Motor neuron (in vitro differentiated cells): Measurements from ENCODE around the gene GP1BB. TPM values are rescaled to one million over a fixed set of nuclear protein-coding genes. Genes with fewer than 3 reads are reported as not detected.

ENCODE experiments used
- ATAC-seq, 8 experiments: fragments of 200-7000 bp; cut with Tn5 transposase; replicated peaks in 6 of 8; 2 replicates each; pipeline ENCODE4 v1.8.0; 2021; ENCODE audit warnings: mild to moderate bottlenecking in 8 of 8, moderate library complexity in 8 of 8
- H3K27ac ChIP-seq, 2 donors: fragments of 250-450 bp; sonication (Bioruptor Pico); 2 replicates each; pipeline ENCODE4 v1.9.0; 2021; ENCODE audit warnings: antibody characterized with exemption in 2 of 2, mild to moderate bottlenecking in 2 of 2, moderate library complexity in 1 of 2
- H3K4me1 ChIP-seq, 2 donors: fragments of 250-450 bp; sonication (Bioruptor Pico); replicated peaks in 1 of 2; 2 replicates each; pipeline ENCODE4 v1.6.1; 2021; ENCODE audit warnings: antibody characterized with exemption in 2 of 2, mild to moderate bottlenecking in 2 of 2, moderate library complexity in 1 of 2
- H3K4me3 ChIP-seq, 5 donors: fragments of 250-450 bp; sonication (Bioruptor Pico); 2 replicates each; pipeline ENCODE4 v1.9.0; 2021; ENCODE audit warnings: antibody characterized with exemption in 5 of 5, mild to moderate bottlenecking in 5 of 5, moderate library complexity in 4 of 5
- WGBS, 10 experiments: fragments of 450-650 bp; shearing (Covaris generic); methylation state at CpG; one replicate each; pipeline ENCODE4 v1.0.0; 2022; 5-methylcytosine and 5-hydroxymethylcytosine counted together
- in situ Hi-C, 9 experiments: fragments of 400-800 bp; cut with MboI; loops; one replicate each; pipeline ENCODE4 v1.15.0; 2021; ENCODE audit warnings: low sequenced_read_pairs in 9 of 9, low pct_unique_long_range_greater_than_20kb in 2 of 9; ENCODE audit not compliant: unreplicated experiment in 9 of 9
- total RNA-seq, 8 experiments: library from RNA; unstranded; fragments of 300-600 nt; gene quantifications; 2 replicates each; pipeline versions ENCODE4 v1.2.3 to v1.2.4, GENCODE V29; 2022

The GP1BB gene
- total RNA-seq, 8 experiments from 2014 or later: 2.0 to 7.4 (median 3.5) TPM; not detected in 1

- ATAC-seq: no peak
- Histone ChIP-seq H3K4me1 (peaks cover 53 to 65% of the 10 kb centered on the region in 2 donors), H3K27ac (no peak overlapping the region), H3K4me3 (no peak overlapping the region)
- in situ Hi-C loops: no loop called here
- WGBS, 10 experiments: 50 to 100% methylated on average over 1 to 3 of the region's 5 CpGs; no CpG with 5 or more reads in 8 of the 10 experiments
These were observed 11.6 kb downstream of the GP1BB start for GRCh38 chr22:19734837-19735382.

- Histone ChIP-seq H3K4me3 (no peak overlapping the region), H3K4me1 (peaks cover 53 to 59% of the 10 kb centered on the region in 2 donors), H3K27ac (peak overlapping the region in 1 of 2 donors; percentile 24)
- peak in 5 of 8 experiments; percentile 11 to 30 (median 16) for ATAC-seq
- 40% methylated on average over 1 of the region's 21 CpGs; no CpG with 5 or more reads in 9 of the 10 experiments for WGBS, 10 experiments
- in situ Hi-C loops: no loop called here
These were observed 12.5 kb downstream of the GP1BB start for GRCh38 chr22:19735665-19736510.

- peak in 1 of 8 experiments; percentile 3 for ATAC-seq
- Histone ChIP-seq H3K4me3 (no peak overlapping the region), H3K27ac (peak overlapping the region in 1 of 2 donors; percentile 73), H3K4me1 (peaks cover 37 to 38% of the 10 kb centered on the region in 2 donors)
- in situ Hi-C loops: no loop called here
- WGBS, 10 experiments: 0 to 90% methylated on average over 1 to 2 of the region's 17 CpGs; no CpG with 5 or more reads in 8 of the 10 experiments
These were observed 14.7 kb downstream of the GP1BB start for GRCh38 chr22:19737846-19738663.

DNA sequence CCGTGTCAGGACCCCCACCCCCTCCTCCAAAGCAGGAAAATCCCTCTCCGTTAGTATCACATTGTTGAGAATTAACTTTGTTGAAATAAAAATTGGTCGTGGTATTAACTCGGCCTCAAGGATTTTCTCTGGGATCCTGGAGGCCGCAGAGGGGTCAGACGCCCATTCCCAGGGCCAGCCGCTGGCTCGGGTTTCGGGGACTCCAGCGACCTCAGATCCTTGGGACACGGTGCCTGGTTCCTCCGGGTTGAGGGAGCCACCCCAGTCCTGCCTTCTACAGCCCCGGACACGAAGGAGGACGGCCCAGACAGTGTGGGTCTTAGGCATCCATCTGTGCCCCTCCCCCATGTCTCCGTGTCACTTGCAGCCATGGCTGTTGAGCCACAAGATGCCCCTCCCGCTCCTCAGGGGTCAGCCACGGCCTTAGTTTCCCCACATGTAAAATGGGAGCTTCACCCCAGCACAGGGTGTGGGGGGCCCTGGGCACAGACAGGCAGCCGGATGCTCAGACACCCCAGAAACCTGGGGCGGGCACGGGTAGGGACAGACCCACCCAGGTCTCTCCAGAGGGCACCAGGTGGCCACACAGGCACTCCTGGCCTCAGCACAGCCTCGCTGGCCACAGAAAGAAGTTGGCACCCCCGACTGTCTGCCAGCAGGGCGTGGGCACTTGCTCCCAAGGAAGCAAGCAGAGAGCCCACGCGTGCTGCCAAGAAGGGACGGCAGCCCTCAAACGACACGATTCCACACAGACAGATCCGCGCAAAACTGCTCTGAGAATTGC lies 15.5 kb downstream of the GP1BB start:
- Histone ChIP-seq H3K27ac (peak overlapping the region in 1 of 2 donors; percentile 32), H3K4me3 (no peak overlapping the region), H3K4me1 (peaks cover 37 to 38% of the 10 kb centered on the region in 2 donors)
- ATAC-seq: no peak
- in situ Hi-C loops: no loop called here
- WGBS, 10 experiments: 20 to 80% (median 52%) methylated on average over 1 to 9 of the region's 31 CpGs; no CpG with 5 or more reads in 6 of the 10 experiments

GRCh38 chr22:19739448-19739895 lies 16.1 kb downstream of the GP1BB start:
- H3K27ac ChIP-seq: no peak overlapping the region
- WGBS, 10 experiments: 80% methylated on average over 1 of the region's 16 CpGs; no CpG with 5 or more reads in 9 of the 10 experiments
- peaks cover 37 to 38% of the 10 kb centered on the region in 2 donors for H3K4me1 ChIP-seq
- H3K4me3 ChIP-seq: no peak overlapping the region
- in situ Hi-C loops: no loop called here
- peak in 1 of 8 experiments; percentile 24 for ATAC-seq

DNA sequence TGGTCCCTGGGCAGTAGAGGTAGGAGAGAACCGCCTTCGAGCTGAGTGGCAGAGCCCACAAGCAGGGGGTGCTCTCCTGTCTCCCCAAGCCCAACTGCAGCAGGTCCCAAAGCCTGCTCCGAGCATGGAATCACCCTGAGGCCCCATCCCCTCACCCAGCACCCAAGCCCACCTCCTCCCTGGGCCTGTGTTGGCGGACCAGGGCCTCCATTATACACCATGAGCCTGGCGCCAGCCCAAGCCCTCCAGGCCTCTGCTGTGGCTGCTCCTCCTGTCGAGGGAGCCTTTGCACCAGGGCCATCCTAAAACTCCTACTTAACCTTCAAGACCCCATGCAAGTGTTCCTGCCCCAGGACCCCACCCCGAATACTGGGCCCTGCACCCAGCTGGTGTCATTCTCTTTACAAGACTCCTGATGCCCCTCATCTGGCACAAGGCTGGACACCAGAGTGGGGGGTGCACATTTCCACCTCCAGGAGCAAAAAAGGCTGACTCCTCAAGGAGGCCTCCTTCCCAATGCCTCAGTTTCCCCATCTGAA lies 16.6 kb downstream of the GP1BB start:
- Histone ChIP-seq H3K4me1 (peaks cover 36 to 38% of the 10 kb centered on the region in 2 donors), H3K27ac (no peak overlapping the region), H3K4me3 (no peak overlapping the region)
- ATAC-seq: no peak
- in situ Hi-C loops: no loop called here
- WGBS, 10 experiments: 57 to 88% (median 60%) methylated on average over 1 to 4 of the region's 7 CpGs; no CpG with 5 or more reads in 7 of the 10 experiments

DNA sequence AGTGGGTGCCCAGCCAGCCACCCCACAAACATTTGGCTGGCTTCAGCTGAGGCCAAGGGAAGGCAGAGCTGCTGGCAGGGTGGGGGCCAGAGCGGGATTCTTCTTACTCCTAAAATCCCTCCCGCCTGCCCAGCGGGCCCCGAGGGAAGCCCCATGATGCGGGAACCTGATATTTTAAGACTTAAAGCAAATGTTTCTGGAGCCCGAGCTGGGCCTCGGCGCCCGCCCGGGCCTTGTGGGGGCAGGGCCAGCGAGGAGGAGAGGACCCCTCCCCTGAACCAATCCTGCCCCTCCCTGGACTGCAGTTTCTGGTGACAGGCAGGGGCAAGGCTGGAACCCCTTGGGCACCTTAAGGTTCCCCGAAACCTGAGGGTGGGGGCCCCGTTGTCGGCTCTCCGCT lies 17.2 kb downstream of the GP1BB start:
- no peak for ATAC-seq
- 85 to 100% (median 100%) methylated on average over 1 to 4 of the region's 15 CpGs; no CpG with 5 or more reads in 7 of the 10 experiments for WGBS, 10 experiments
- no peak overlapping the region for H3K4me3 ChIP-seq
- peaks cover 34 to 37% of the 10 kb centered on the region in 2 donors for H3K4me1 ChIP-seq
- in situ Hi-C loops: no loop called here
- H3K27ac ChIP-seq: no peak overlapping the region

DNA sequence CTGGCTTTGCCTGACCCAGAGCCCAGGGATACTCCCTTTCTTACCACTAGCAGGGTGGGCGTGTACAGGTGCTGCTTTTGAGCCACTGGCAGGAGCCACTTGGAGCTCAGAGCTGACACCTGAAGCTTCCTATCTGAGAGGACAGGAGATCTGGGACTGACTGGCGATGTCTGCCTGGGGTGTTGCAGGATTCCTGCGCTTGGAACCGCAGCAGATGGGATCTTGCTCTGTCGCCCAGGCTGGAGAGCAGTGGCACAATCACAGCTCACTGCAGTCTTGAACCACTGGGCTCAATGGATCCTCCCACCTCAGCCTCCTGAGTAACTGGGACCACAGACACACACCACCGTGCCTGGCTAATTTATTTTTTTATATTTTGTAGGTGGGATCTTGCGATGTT lies 17.7 kb downstream of the GP1BB start:
- WGBS, 10 experiments: 81 to 100% (median 100%) methylated on average over 1 to 4 of the region's 7 CpGs; no CpG with 5 or more reads in 6 of the 10 experiments
- Histone ChIP-seq H3K4me3 (no peak overlapping the region), H3K27ac (no peak overlapping the region), H3K4me1 (peaks cover 32 to 37% of the 10 kb centered on the region in 2 donors)
- in situ Hi-C loops: no loop called here
- ATAC-seq: no peak

DNA sequence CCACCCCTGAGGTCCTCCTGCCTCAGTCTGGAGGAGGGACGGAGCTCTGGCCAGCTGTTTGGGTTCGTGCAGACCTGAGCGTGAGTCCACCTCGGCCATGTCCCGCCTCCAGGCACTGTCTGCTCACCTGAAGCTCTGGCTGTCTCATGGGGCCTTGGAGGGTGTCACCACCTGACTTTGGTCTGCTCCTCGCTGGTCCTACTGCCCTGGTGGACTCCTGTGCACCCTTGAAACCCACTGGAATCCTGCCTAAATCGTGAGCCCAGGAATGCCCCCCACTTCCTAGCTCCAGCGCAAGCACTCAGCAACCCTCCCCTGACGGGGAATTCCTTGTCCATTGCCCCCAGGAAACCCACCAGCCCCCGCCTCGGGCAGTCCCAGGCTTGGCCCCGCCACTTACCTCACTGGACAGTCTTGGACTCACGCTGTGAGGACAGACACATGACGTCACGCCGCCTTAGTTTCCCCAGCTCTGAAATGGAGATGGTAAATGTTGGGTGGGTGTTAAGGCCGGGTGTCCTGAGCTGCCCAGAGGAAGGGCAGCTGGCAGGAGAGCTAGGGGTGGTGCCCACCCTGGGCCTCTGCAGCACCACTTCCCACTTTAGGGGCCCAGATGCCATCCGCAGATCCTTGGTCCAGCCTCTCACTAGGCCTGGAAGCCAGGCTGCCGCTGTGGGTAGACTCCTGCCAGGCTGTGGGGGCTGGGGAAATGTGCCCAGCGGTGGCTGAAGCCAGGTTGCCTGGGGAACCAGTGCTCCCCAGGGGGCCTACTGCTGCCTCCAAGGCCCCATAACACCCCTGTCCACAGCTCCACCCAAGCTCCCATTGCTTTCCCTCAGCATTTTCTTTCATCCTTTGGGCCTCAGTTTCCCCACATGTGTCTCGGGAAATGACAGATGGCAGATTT lies 19.1 kb downstream of the GP1BB start:
- 40 to 100% (median 80%) methylated on average over 1 to 4 of the region's 21 CpGs; no CpG with 5 or more reads in 3 of the 10 experiments for WGBS, 10 experiments
- Histone ChIP-seq H3K27ac (no peak overlapping the region), H3K4me1 (peaks cover 21 to 25% of the 10 kb centered on the region in 2 donors), H3K4me3 (no peak overlapping the region)
- in situ Hi-C loops: no loop called here
- no peak for ATAC-seq

DNA sequence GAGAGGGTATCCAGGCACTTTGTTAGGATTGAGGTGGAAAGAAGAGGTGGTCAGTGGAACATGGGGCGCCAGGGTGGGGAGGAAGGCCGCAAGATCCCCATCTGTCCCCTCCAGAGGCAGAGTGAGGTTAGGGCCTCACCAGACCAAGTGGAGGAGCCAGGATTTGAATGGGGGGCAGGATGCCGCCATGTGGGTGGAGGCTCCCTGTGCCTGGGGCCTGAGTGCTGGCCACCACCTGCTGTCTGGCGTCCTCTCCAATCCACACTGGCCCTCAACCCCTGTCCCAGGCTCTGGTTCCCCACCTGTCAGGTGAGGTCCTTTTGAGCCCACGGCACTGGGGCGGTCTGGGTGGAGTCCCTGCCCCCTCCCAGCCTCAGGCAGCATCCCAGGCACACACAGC lies 19.7 kb downstream of the GP1BB start:
- peaks cover 14 to 18% of the 10 kb centered on the region in 2 donors for H3K4me1 ChIP-seq
- ATAC-seq: no peak
- 80 to 90% (median 82%) methylated on average over 1 to 2 of the region's 6 CpGs; no CpG with 5 or more reads in 7 of the 10 experiments for WGBS, 10 experiments
- no peak overlapping the region for H3K4me3 ChIP-seq
- peak overlapping the region in 1 of 2 donors; percentile 53 for H3K27ac ChIP-seq
- in situ Hi-C loops: no loop called here

- in situ Hi-C loops: no loop called here
- Histone ChIP-seq H3K4me3 (no peak overlapping the region), H3K4me1 (peaks cover 9 to 12% of the 10 kb centered on the region in 2 donors), H3K27ac (no peak overlapping the region)
- no peak for ATAC-seq
- WGBS, 10 experiments: no CpG with 5 or more reads among the region's 4 CpGs
These were observed 20.3 kb downstream of the GP1BB start for GRCh38 chr22:19743651-19744050.
